NCI-H1417 treated with DMSO at 0.1 percent for 48 hours (cell line): ENCODE results near the gene FOXD3.

Experiments used
- DNase-seq: peaks from one replicate; lab custom pipeline; 2025; lab: John Stamatoyannopoulos, UW

FOXD3 gene

DNA sequence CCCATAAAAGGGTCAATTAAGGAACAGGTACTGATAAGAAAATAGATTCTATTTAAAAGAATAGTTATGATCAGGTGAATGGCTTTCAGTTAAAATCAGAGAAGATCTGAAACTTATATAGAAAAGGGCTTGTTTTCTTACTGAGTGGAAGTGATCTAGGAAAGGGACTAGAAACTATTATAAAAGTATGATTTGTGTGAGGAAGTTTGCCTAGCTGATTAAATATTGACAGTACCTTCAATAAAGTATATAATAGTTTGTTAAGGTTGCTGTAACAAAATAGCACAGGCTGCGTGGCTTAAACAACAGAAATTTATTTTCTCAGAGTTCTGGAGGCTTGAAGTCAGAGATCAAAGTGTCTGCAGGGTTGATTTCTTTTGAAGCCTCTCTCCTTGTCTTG lies 39.7 kb downstream of the FOXD3 start:
- DNase-seq = no peak

DNA sequence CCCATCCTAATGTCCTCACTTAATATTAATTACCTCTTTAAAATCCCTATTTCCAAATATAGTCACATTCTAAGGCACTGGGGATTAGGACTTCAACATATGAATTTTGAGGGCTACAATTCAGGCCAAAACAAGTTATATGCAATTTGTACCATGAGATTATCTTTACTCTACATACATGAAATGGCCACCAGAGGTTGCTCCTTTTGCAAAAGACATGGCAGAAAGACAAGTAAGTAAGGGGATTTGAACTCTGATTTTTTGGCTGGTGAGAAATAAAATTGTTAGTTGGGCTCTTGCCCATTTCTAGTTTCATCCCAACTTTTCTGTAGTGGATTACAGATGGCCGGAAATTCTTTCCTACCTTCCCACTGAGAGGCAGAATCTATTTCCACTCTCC lies 40.2 kb downstream of the FOXD3 start:
- DNase-seq = no peak

DNA sequence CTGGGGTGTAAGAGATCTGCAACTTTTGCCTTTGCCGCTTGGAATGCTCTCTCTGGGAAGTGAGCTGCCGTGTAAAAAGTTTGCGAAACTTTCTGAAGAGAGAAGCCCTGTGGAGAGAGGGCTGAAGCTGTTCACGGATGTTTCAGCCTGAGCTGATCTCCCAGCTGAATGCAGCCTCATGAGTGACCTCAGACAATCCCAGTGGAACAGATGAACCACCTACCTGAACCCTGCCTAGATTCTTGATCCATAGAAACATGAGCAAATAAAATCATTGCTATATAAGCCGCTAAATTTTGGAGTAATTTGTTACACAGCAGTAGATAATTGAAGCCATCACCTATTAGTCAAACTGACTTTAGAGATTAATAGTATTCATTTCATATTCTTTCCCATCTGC lies 40.6 kb downstream of the FOXD3 start:
- no peak for DNase-seq

DNA sequence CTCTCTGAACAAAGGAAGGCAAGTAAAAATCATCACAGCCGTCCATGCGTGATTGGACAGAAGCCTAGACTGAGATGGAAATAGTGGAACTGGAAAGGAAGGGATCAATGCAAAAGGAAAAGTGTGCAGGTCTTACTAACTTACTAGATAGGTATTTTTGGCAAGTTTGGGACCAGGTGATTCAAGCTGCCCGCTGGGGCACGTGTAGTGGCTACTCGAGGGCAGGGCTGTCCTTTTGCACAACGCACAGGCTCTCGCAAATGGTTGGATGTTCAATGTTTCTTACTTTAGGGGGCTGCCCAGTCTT lies 44.5 kb downstream of the FOXD3 start:
- DNase-seq = no peak

DNA sequence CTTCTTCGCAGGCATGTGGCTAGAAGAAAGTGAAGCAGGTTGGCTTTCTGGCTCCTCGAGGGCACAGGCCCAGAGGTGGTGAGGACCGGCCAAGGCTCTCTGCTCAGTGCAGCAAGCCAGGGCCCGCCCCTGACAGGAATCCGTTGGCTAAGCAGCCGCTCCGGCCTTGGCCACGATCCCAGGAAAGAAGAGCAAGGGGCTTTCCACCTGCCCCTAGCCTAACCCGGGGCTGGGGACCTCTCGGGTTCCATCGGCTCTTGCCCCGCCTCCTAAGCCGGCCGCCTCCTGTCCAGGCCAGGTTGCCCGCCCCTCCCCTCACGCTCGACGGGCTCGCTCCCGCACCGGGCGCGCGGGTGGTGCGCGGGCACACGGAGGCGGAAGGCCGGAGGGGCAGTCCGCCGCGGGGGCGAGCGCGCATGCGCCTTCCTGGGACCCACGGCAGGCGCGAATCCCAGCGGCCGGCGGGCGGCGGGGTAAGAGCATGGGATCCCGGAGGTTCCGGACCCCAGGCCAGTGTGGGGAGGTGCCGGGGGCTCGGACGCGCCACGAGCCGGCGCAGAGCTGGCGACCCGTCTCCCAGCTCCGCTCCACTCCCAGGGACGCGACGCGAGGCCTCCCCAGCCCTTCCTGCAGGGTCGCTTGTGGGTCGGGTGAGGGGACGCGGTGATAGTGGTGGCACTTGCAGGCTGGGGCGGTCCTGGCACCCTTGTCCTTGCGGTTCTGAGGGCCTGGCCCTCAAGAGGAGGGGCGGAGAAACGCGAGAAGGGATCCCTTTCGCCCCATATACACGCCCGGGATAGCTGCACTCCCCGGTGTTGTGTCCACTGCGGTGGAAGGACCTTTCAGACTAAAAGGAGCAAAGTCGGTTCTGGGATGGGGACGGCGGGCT lies 45.1 kb downstream of the FOXD3 start, which contains the start of gene ALG6:
Gene ALG6 (plus strand): TSS at position 413 of the 889 bp plus-strand sequence. CDS start 3,351 bp downstream, outside the sequence.
- peak; percentile 70 for DNase-seq

DNA sequence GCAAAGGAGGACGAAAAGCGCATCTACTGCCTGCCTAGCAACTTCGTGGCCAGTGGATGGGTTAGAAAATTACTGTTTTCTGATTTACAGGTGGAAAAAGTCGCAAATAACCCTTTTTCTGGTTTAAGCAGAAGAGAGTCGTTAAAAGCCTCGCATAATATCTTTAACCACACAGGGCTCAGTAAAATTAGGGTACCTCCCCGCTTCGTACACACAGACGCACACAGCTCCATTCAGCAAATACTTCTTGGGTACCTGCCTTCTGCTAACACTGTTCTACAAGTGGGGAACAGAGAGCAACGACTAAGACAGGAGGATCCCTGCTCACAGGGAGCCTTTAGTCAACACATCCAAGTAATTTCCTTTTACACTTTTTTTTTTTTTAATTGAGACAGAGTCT lies 45.8 kb downstream of the FOXD3 start:
- DNase-seq = no peak
